Epithelial cell of esophagus (primary cell): ENCODE measurements around the gene SPATA16.

Source experiments
- DNase-seq: peaks from one replicate; pipeline ENCODE4 v3.0.0; 2010; ENCODE audit warnings: low read depth
- H3K4me3 ChIP-seq: 2 replicates; pipeline ENCODE4 v1.5.1; 2011; ENCODE audit warnings: mild to moderate bottlenecking, low read length, control low read depth
- TF ChIP-seq, protein P1 (sequence below): IDR thresholded peaks from 2 replicates; pipeline ENCODE4 v1.5.1; 2011; ENCODE audit warnings: low read depth, mild to moderate bottlenecking, low read length, control low read depth, inconsistent platforms; ENCODE audit not compliant: insufficient read depth; ENCODE audit errors: missing control alignments

Gene SPATA16

DNA sequence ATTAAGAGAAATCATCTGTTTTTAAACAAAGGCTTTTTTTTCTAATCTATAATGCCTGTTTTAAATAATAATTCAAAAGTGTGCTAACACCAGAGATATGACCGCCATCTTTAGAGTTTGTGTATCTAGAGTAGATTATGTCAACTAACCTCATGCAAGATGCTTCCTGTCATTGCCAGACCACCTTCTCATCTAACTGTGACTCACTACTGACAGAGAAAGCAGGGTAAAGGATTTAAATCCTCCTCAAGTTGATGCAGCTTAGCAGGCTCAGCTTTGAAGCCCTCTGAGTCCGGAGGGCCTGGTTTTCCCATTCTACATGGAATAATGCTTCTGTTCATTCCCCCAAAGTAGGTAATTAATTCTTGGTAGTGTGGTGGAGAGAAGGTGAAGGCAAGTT lies 282.0 kb downstream of the SPATA16 start:
- no peak for DNase-seq
- TF ChIP-seq, protein P1, sequence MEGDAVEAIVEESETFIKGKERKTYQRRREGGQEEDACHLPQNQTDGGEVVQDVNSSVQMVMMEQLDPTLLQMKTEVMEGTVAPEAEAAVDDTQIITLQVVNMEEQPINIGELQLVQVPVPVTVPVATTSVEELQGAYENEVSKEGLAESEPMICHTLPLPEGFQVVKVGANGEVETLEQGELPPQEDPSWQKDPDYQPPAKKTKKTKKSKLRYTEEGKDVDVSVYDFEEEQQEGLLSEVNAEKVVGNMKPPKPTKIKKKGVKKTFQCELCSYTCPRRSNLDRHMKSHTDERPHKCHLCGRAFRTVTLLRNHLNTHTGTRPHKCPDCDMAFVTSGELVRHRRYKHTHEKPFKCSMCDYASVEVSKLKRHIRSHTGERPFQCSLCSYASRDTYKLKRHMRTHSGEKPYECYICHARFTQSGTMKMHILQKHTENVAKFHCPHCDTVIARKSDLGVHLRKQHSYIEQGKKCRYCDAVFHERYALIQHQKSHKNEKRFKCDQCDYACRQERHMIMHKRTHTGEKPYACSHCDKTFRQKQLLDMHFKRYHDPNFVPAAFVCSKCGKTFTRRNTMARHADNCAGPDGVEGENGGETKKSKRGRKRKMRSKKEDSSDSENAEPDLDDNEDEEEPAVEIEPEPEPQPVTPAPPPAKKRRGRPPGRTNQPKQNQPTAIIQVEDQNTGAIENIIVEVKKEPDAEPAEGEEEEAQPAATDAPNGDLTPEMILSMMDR: no peak
- no peak overlapping the region for H3K4me3 ChIP-seq

DNA sequence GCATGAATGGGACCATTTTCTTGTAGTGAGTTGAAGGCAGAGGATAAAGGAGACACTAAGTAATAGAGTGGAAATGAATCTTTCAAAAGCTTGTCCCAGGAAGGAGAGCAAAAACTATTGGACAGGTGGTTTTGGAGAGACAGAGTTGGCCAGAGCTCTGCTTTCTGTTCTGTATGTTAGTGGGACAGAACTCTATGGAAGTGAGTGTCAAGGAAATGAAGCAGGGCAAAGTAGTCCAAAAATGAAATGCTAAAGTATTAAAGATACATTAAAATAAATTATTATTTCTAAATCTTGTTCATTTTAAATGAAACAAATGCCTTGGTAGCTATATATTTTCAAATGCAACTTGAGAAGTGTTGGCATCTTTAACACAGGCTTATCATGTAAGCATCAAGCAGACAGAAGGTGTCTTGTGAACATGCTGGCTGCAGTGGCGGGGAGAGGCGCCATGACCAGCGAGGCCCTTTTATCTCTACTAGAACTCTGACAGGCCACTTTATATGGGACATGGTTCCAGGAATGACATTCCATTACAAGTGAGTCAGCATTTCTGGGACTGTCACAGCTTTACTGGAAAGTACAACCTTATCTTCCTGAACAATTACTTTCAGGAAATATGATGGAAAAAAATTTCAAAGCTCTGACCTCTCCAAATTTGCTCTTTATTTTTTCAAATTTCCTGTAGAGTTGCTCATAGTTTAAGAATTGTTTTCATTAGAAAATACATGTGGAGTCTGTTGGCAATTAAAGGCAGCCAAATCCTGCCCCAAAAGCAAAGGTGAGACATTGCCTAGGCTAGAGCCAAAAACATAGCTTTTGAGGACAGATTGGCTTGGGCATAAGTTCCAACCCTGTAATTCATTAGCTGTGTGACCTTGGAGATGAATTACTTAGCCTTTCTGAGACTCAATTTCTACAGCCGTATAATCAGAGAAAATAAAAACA lies 284.0 kb downstream of the SPATA16 start:
- no peak overlapping the region for H3K4me3 ChIP-seq
- no peak for DNase-seq
- TF ChIP-seq, protein P1: no peak

DNA sequence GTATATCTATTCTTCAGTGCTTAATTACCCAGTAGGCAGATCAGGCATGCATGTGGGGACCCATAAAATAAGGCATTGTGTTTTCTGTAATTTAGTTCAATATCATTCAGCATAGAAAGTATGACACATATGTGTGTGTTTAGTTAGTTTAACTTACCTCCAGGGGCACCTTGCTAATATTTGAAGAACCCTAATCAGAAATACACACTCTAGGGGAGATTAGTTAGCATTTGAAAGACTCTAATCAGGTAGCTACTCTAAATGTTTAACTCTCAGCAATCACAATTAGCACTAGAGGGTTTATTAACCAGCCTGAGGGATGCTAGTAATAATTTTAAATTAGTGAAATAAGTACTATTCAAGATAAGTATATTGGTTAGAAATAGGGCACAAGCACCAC lies 286.0 kb downstream of the SPATA16 start:
- DNase-seq: no peak
- TF ChIP-seq, protein P1: no peak
- H3K4me3 ChIP-seq: no peak overlapping the region

DNA sequence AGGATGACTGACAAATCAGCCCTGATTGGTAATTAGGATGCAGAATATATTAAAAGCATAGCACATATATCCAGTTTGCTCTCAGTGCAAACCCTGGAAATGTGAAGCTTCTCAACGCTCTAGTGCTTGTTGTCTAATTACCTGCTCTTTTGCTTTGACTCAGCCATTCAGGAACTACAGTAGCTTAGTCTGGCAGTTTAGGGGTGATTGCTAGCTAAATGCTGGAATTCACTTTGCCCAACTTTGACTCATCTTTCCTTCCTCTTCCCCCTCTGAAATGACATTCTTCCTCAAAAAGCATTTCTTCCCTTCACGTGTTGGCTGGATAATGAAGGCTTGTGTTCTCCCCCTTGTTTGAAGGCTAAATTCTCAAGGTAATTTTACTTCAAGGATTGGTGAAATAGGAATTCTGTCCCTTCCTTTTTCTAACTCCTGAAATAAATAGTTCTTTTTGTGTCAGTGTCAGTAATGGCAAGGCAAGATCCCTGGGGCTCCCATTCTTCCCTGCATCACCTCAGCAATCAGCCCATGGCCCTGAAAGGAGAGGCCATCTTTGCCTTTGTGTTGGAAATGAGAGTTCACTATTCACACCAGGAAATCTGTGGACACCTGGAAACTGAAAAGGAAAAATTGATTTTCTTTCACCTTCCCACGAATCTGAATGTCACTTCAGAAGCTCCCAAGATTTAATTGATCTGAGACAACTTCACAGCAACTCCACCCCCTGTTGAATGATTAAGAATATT lies 286.9 kb downstream of the SPATA16 start:
- H3K4me3 ChIP-seq: no peak overlapping the region
- TF ChIP-seq, protein P1: no peak
- DNase-seq: no peak

- no peak for DNase-seq
- TF ChIP-seq, protein P1: no peak
- H3K4me3 ChIP-seq: no peak overlapping the region
Measured at GRCh38 chr3:172853005-172853404, 288.0 kb downstream of the SPATA16 start.

DNA sequence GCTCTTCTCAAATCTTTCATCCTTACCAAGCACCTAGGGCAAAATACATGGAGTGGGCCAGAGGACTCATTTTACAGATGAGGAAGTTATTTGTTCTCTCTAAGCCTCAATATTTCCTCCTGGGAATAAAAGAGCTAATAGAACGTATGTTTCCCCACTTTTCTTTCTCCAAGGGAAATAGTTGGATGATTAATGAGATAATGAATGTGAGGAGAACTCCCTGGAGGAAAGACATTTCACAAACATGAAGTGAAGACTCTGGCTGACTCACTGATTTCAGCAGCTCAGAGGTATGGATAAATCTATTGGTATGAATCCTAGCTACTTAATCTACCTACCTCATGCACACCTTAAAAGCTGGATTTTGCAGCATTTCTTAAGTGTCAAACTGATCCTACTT lies 292.1 kb downstream of the SPATA16 start:
- no peak overlapping the region for H3K4me3 ChIP-seq
- TF ChIP-seq, protein P1: no peak
- DNase-seq: peak; percentile 89

DNA sequence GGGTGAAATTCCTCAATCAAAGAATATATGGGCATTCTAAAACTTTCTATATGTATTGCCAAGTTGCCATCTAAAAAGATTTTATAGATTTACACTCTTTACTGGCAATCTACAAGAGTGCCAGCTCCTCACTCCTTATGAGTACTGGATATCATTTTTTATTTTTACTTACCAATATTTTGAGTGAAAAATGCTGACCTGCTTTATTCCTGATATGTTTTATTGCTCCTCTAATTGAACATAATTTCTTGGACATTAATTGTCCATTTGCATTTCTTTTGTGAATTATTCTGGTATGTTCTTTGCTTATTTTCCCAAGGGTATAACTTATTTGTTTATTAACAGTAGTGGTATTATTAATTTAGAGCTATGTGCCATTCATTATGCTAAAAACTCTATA lies 293.7 kb downstream of the SPATA16 start:
- H3K4me3 ChIP-seq: no peak overlapping the region
- no peak for DNase-seq
- TF ChIP-seq, protein P1: no peak
